GM12878 (cell line): ENCODE results near the gene BEND4. TPM values are rescaled to one million over a fixed set of nuclear protein-coding genes. Genes with fewer than 3 reads are reported as not detected.

ENCODE experiments used
- ATAC-seq: fragments of 200-7000 bp; cut with Tn5 transposase; 3 replicates; pipeline ENCODE4 v1.9.1; 2020; ENCODE audit warnings: mild to moderate bottlenecking, moderate library complexity
- BruUV-seq: library from RNA; stranded (reverse); fragments of 400-500 nt; replicated peaks from 2 replicates; lab custom pipeline; 2021; lab: Mats Ljungman, UMichigan
- CTCF ChIA-PET: fragments of 300-600 bp; sonication (Branson Sonifier 250); formaldehyde crosslinking; extraction: SDS; loops from one replicate; lab custom pipeline; 2021; ENCODE audit warnings: inconsistent platforms; lab: Yijun Ruan, JAX
- POLR2A ChIA-PET: fragments of 350-600 bp; formaldehyde crosslinking; extraction: SDS; loops from one replicate; lab custom pipeline; 2021; ENCODE audit warnings: inconsistent platforms; lab: Charles Lee
- RAD21 ChIA-PET: fragments of 300-600 bp; sonication (Branson Sonifier 250); formaldehyde crosslinking; loops from one replicate; lab custom pipeline; 2023; ENCODE audit warnings: antibody characterized with exemption; ENCODE audit not compliant: unreplicated experiment; lab: Charles Lee
- SMC1A ChIA-PET: fragments of 300-600 bp; sonication (Branson Sonifier 250); formaldehyde crosslinking; loops from one replicate; lab custom pipeline; 2023; ENCODE audit not compliant: unreplicated experiment, uncharacterized antibody; lab: Charles Lee
- DNase-seq: peaks from one replicate; pipeline ENCODE4 v3.0.0-alpha.2; 2011; ENCODE audit warnings: low read depth, low spot score
- FAIRE-seq: peaks from 3 replicates; lab custom pipeline; 2011; peaks lifted over from hg19 to GRCh38; lab: Jason Lieb, UNC
- H2AFZ ChIP-seq: 2 replicates; pipeline ENCODE4 v1.6.0; 2011; ENCODE audit warnings: low read depth, low read length, control low read depth; ENCODE audit not compliant: control insufficient read depth
- H3K27ac ChIP-seq: 2 replicates; pipeline ENCODE4 v1.5.1; 2011; ENCODE audit warnings: control low read depth; ENCODE audit not compliant: control insufficient read depth, insufficient read depth
- H3K27me3 ChIP-seq, 2 experiments: replicated peaks in 1 of 2; 2 replicates each; pipeline versions ENCODE4 v1.6.0 to v1.6.1; 2011; ENCODE audit warnings: low read length in 1 of 2; ENCODE audit not compliant: control insufficient read depth in 2 of 2, insufficient read depth in 2 of 2
- H3K36me3 ChIP-seq, 2 experiments: 2 replicates each; pipeline ENCODE4 v1.5.1; 2011; ENCODE audit warnings: low read length in 1 of 2; ENCODE audit not compliant: control insufficient read depth in 2 of 2, insufficient read depth in 2 of 2
- H3K4me1 ChIP-seq: 2 replicates; pipeline ENCODE4 v1.6.1; 2011; ENCODE audit warnings: mild to moderate bottlenecking, low read length, moderate library complexity, mixed read lengths; ENCODE audit not compliant: control insufficient read depth, insufficient read depth
- H3K4me2 ChIP-seq: 2 replicates; pipeline ENCODE4 v1.6.0; 2011; ENCODE audit warnings: control low read depth; ENCODE audit not compliant: control insufficient read depth, insufficient read depth
- H3K4me3 ChIP-seq: fragments of 200-600 bp; sonication (generic); 2 replicates; pipeline ENCODE4 v1.5.1; 2016
- H3K79me2 ChIP-seq: 2 replicates; pipeline ENCODE4 v1.6.0; 2011; ENCODE audit warnings: low read length; ENCODE audit not compliant: control insufficient read depth, insufficient read depth
- H3K9ac ChIP-seq: 2 replicates; pipeline ENCODE4 v1.8.0; 2011; ENCODE audit warnings: low read length, control low read depth, mixed read lengths; ENCODE audit not compliant: control insufficient read depth, insufficient read depth
- H3K9me3 ChIP-seq: replicated peaks from 3 replicates; pipeline ENCODE4 v1.5.1; 2011; ENCODE audit warnings: mild to moderate bottlenecking, low read length; ENCODE audit not compliant: control insufficient read depth, insufficient read depth
- H4K20me1 ChIP-seq: 2 replicates; pipeline ENCODE4 v1.6.0; 2011; ENCODE audit not compliant: control insufficient read depth, insufficient read depth
- BHLHE40 ChIP-seq, 2 experiments: fragments of 450-650 bp in 1 of 2; IDR thresholded peaks; 2 replicates each; pipeline ENCODE4 v1.6.1; 2011 to 2017; ENCODE audit warnings: low read depth in 2 of 2, borderline replicate concordance in 1 of 2, improper control_type of control experiment in 1 of 2, low read length in 1 of 2, mild to moderate bottlenecking in 1 of 2
- EGR1 ChIP-seq, 2 experiments: IDR thresholded peaks; 1 replicate in 1 of 2; 2 replicates in 1 of 2; pipeline ENCODE4 v1.6.1; 2011 to 2012; ENCODE audit warnings: low read depth in 2 of 2, low read length in 2 of 2, borderline replicate concordance in 1 of 2, mild to moderate bottlenecking in 1 of 2, moderate library complexity in 1 of 2
- FOXK2 ChIP-seq: fragments of 450-650 bp; IDR thresholded peaks from 2 replicates; pipeline ENCODE4 v1.6.1; 2017; ENCODE audit warnings: mild to moderate bottlenecking, moderate library complexity
- NFYB ChIP-seq: IDR thresholded peaks from 2 replicates; pipeline ENCODE4 v1.6.1; 2011; ENCODE audit warnings: low read depth, mild to moderate bottlenecking, low read length, improper control_type of control experiment, moderate library complexity; ENCODE audit not compliant: insufficient read depth
- PAX8 ChIP-seq: fragments of 450-650 bp; IDR thresholded peaks from 2 replicates; pipeline ENCODE4 v1.6.1; 2017; ENCODE audit warnings: mild to moderate bottlenecking, moderate library complexity
- SUZ12 ChIP-seq: fragments of 200-600 bp; sonication (generic); IDR thresholded peaks from one replicate; pipeline ENCODE4 v1.6.1; 2018; ENCODE audit warnings: antibody characterized with exemption, mild to moderate bottlenecking; ENCODE audit not compliant: unreplicated experiment
- WGBS: methylation state at CpG from one replicate; pipeline ENCODE4 v1.1.6; 2016; ENCODE audit warnings: low lambda C conversion rate; ENCODE audit not compliant: insufficient replicate concordance, insufficient coverage; ENCODE audit errors: missing lambda C conversion rate; 5-methylcytosine and 5-hydroxymethylcytosine counted together
- in situ Hi-C: fragments of 300-500 bp; cut with MboI; formaldehyde crosslinking; loops from 9 replicates; pipeline ENCODE4 v1.14.3; 2018; ENCODE audit warnings: mixed read lengths
- intact Hi-C: fragments of 100-400 bp; cut with micrococcal nuclease; formaldehyde crosslinking; loops from one replicate; pipeline ENCODE4 v1.14.2; 2022; ENCODE audit not compliant: unreplicated experiment
- polyA plus RNA-seq, 11 experiments: library from polyadenylated mRNA; depleted of rRNA in 4 of 11; unstranded in 6 of 11; stranded (reverse) in 5 of 11; fragments of >200 nt; fragmentation: Nextera tagmentation in 4 of 11; fragmentation: Illumina TruSeq in 1 of 11; extraction: Ambion mirVana in 4 of 11; extraction: Trizol in 1 of 11; gene quantifications; 1 replicate in 1 of 11; 2 replicates in 10 of 11; pipeline versions ENCODE4 v1.2.1 to v1.2.3, GENCODE V29; 2011 to 2016; ENCODE audit warnings: inconsistent platforms in 2 of 11, missing spikeins in 2 of 11, low read depth in 1 of 11
- total RNA-seq, 4 experiments: library from RNA; depleted of rRNA in 3 of 4; stranded (reverse); fragments of >200 nt in 3 of 4; fragmentation: Illumina TruSeq in 1 of 4; extraction: Trizol in 1 of 4; gene quantifications; 2 replicates each; pipeline versions ENCODE4 v1.2.1 to v1.2.3, GENCODE V29; 2013 to 2021
- TF ChIP-seq, protein P1 (sequence below): IDR thresholded peaks from 2 replicates; pipeline ENCODE4 v1.6.1; 2011; ENCODE audit warnings: mild to moderate bottlenecking, low read depth, low read length, moderate library complexity; ENCODE audit not compliant: insufficient replicate concordance
- TF ChIP-seq, protein P2 (sequence below): fragments of 450-650 bp; IDR thresholded peaks from 2 replicates; pipeline ENCODE4 v1.6.1; 2016; ENCODE audit warnings: mild to moderate bottlenecking

The BEND4 gene
- total and polyA plus RNA-seq, 10 of the 15 experiments (the other 5 are each of a cell fraction or from before 2014, with no cell fraction given), result under 0.01 to 0.15 (median 0.04) TPM; not detected in 1

DNA sequence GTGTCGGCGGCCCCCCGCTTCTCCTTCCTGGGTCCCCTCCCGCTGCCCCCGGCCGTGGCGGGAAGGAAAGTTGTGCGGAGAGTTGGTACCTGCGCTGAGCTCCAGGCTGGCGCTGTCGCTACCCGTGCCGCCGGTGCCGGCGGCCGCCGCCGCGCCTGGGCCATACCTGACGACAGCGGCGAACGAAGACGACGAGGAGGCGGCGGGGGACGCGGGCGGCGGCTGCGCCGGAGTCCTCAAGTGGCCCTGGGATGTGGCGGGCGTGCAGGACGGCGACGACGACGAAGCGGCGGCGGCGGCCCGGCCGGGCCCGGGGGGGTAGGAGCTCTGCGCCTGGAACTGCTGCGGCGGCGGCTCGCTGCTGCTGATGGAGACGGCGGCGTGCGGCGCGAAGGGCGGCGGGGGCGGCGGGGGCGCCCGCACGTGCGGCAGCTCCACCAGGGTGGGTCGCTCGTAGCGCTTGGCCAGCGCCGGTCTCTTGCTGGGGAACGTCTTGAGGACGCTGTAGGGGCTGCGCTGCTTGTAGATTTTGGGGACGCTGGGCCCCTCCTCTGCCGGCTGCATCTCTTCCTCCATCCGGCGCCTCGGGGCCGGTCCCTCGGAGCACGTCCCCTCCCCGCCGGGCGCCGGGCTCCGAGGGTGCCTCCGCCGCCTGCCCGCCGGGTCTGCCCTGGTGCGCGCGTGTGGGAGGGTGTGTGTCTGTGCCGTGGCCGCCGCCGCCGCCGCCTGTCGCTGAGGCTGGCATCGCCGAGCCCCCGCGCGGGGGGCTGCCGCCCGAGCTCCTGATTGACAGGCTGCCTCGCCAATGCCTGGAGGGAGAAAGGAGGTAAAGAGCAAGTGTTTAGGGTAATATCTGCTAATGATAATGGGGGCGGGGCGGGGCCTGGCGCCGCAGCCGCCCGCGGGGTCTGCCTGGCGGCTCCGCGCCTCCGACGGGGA is 618 bp downstream of the BEND4 start:
- ChIA-PET CTCF (interaction anchor here (1.0 kb wide), 1 partner anchor 15 kb away, joined by 3 read pairs; no protein-coding TSS in a partner anchor), SMC1A (no interaction called here), RAD21 (interaction anchor here (0.7 kb wide), 1 partner anchor 1026 kb away, joined by 4 read pairs; no protein-coding TSS in a partner anchor), POLR2A (no interaction called here)
- Histone ChIP-seq H3K4me2 (peak overlapping the region; percentile 90), H3K4me3 (peak overlapping the region; percentile 66), H3K27ac (no peak overlapping the region), H3K27me3 (peaks cover 11 to 40% of the 10 kb centered on the region in 2 experiments), H3K9ac (no peak overlapping the region), H4K20me1 (no peaks in the 10 kb centered on the region), H3K79me2 (no peaks in the 10 kb centered on the region), H3K4me1 (peaks cover 5% of the 10 kb centered on the region), H3K9me3 (no peaks in the 10 kb centered on the region; the same call in 2 of the 3 replicates), H2AFZ (peak overlapping the region; percentile 53), H3K36me3 (no peaks in the 10 kb centered on the region)
- BruUV-seq, result no TSS peak
- in situ Hi-C loops (no loop called here), intact Hi-C loops (no loop called here)
- FAIRE-seq (no peak), ATAC-seq (peak; percentile 62), DNase-seq (no peak)
- WGBS, result 12% methylated on average over 96 of the region's 122 CpGs
- TF ChIP-seq, protein P1, sequence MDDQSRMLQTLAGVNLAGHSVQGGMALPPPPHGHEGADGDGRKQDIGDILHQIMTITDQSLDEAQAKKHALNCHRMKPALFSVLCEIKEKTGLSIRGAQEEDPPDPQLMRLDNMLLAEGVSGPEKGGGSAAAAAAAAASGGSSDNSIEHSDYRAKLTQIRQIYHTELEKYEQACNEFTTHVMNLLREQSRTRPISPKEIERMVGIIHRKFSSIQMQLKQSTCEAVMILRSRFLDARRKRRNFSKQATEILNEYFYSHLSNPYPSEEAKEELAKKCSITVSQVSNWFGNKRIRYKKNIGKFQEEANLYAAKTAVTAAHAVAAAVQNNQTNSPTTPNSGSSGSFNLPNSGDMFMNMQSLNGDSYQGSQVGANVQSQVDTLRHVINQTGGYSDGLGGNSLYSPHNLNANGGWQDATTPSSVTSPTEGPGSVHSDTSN, result peak; percentile 85
- TF ChIP-seq NFYB (peak; percentile 39; the same call in 1 of the 2 replicates), SUZ12 (peak; percentile 80), PAX8 (no peak), EGR1 (IDR thresholded peaks at IDR 0.05; ENCODE audit: borderline replicate concordance in 1 of 2, low read depth in 2 of 2, low read length in 2 of 2) (peak in 1 of 2 experiments; percentile 71; a peak in 1 of 3 replicates), BHLHE40 (IDR thresholded peaks at IDR 0.05; ENCODE audit: borderline replicate concordance in 1 of 2, low read depth in 2 of 2, low read length in 1 of 2) (peak; percentile 34 to 90; a peak in 2 of 4 replicates), FOXK2 (no peak)
- TF ChIP-seq, protein P2, sequence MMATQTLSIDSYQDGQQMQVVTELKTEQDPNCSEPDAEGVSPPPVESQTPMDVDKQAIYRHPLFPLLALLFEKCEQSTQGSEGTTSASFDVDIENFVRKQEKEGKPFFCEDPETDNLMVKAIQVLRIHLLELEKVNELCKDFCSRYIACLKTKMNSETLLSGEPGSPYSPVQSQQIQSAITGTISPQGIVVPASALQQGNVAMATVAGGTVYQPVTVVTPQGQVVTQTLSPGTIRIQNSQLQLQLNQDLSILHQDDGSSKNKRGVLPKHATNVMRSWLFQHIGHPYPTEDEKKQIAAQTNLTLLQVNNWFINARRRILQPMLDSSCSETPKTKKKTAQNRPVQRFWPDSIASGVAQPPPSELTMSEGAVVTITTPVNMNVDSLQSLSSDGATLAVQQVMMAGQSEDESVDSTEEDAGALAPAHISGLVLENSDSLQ, result peak; percentile 85
